Stomach (tissue), 9 donors: ENCODE measurements around the gene RNH1. TPM values are rescaled to one million over a fixed set of nuclear protein-coding genes. Genes with fewer than 3 reads are reported as not detected.

Experiments
- DNase-seq, 2 donors: peaks; one replicate each; pipeline versions ENCODE4 v3.0.0 to v3.0.0-alpha.2; 2013 to 2019
- H3K27ac ChIP-seq, 5 donors: fragments of 200-600 bp in 4 of 5; sonication (generic) in 4 of 5; one replicate each; pipeline ENCODE4 v1.5.1; 2013 to 2019; ENCODE audit warnings: mild to moderate bottlenecking in 1 of 5, moderate library complexity in 1 of 5
- H3K27me3 ChIP-seq, 3 donors: fragments of 200-600 bp; sonication (generic); one replicate each; pipeline ENCODE4 v1.5.1; 2017 to 2019; ENCODE audit warnings: mixed run types in 1 of 3
- H3K36me3 ChIP-seq, 4 donors: fragments of 200-600 bp; sonication (generic); 1 replicate in 3 of 4; 2 replicates in 1 of 4; pipeline ENCODE4 v1.5.1; 2016 to 2019
- H3K4me1 ChIP-seq, 4 donors: fragments of 200-600 bp; sonication (generic); one replicate each; pipeline ENCODE4 v1.5.1; 2016 to 2019
- H3K4me3 ChIP-seq, 4 donors: fragments of 200-600 bp; sonication (generic) in 3 of 4; one replicate each; pipeline ENCODE4 v1.5.1; 2016 to 2019; ENCODE audit warnings: mild to moderate bottlenecking in 1 of 4
- H3K9me3 ChIP-seq, 4 donors: fragments of 200-600 bp; sonication (generic); one replicate each; pipeline ENCODE4 v1.5.1; 2016 to 2019
- EP300 ChIP-seq: sonication (generic); formaldehyde crosslinking; IDR thresholded peaks from one replicate; pipeline ENCODE4 v1.6.1; 2017; ENCODE audit warnings: antibody characterized with exemption
- POLR2A ChIP-seq, 4 donors: fragments of 450-650 bp; IDR thresholded peaks; one replicate each; pipeline ENCODE4 v1.6.1; 2016; ENCODE audit warnings: antibody characterized with exemption in 4 of 4, control low read depth in 2 of 4, mild to moderate bottlenecking in 1 of 4, moderate library complexity in 1 of 4
- POLR2AphosphoS5 ChIP-seq, 3 donors: sonication (generic); formaldehyde crosslinking; IDR thresholded peaks; one replicate each; pipeline ENCODE4 v1.6.1; 2016; ENCODE audit warnings: antibody characterized with exemption in 3 of 3
- WGBS, 5 donors: extraction: QIAGEN DNeasy Blood & Tissue Kit in 3 of 5; methylation state at CpG; one replicate each; pipeline versions ENCODE4 v1.1.5 to v1.1.7; 2013 to 2018; 5-methylcytosine and 5-hydroxymethylcytosine counted together
- intact Hi-C: fragments of 100-400 bp; cut with DNase I; formaldehyde crosslinking; loops from one replicate; pipeline ENCODE4 v1.15.1; 2023; ENCODE audit warnings: low total_unique reads
- polyA plus RNA-seq, 3 donors: library from polyadenylated mRNA; stranded (reverse); fragments of 200-250 nt; gene quantifications; one replicate each; pipeline ENCODE4 v1.2.3, GENCODE V29; 2013
- total RNA-seq, 5 donors: library from RNA; depleted of rRNA; stranded (reverse); fragments of >200 nt; gene quantifications; one replicate each; pipeline versions ENCODE4 v1.1.0 to v1.2.3, GENCODE V29; 2014 to 2016
- TF ChIP-seq, protein P1 (sequence below), 7 experiments: fragments of 450-650 bp in 4 of 7; fragments of 200-600 bp in 3 of 7; sonication (generic) in 3 of 7; IDR thresholded peaks; one replicate each; pipeline ENCODE4 v1.5.1; 2016 to 2019; ENCODE audit warnings: antibody characterized with exemption in 7 of 7, control low read depth in 2 of 7, mild to moderate bottlenecking in 1 of 7
- donor health status: healthy with polysubstance abuse.
- donor health status: Bipolar disorder and iron deficiency.
- donor health status: healthy.

RNH1 gene
- total and polyA plus RNA-seq, 8 donors: 61.3 to 260 (median 134) TPM

DNA sequence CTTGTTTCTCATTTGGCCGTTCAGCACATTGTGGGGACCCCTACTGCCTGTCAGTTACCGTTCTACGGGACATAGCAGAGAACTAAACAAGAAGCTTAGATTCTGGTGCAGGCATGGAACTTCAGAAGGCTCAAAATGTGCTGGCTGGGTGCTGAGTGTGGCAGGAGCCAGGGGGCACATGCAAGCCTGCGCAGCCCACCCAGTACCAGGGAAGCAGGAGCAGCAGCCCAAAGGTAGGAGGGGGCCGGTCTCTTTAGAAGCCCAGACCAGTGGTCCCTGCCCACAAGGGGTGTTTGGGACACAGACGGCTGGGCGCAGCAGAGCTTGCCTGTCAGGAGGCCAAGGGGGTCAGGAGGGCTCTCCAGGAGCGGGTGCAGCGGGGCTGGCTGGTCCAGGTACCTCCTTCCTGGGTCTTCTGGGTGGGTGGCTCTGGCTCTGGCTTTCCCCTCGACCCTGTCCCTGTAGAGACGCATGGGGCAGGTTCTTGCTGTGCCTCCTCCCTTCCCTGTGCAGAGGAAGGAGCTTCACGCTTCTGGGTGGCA lies 54.8 kb downstream of the RNH1 start:
- Histone ChIP-seq H3K36me3 (peaks cover 0 to 38% (median 32%) of the 10 kb centered on the region in 4 donors), H3K4me3 (peak overlapping the region in 1 of 4 donors; percentile 98), H3K27me3 (no peaks in the 10 kb centered on the region), H3K9me3 (no peaks in the 10 kb centered on the region), H3K4me1 (peaks cover 25 to 46% (median 43%) of the 10 kb centered on the region in 4 donors), H3K27ac (no peak overlapping the region)
- no peak for DNase-seq
- WGBS, 5 donors: 80 to 89% (median 84%) methylated on average over 8 to 12 of the region's 12 CpGs
- no peak for TF ChIP-seq EP300
- TF ChIP-seq, protein P1, sequence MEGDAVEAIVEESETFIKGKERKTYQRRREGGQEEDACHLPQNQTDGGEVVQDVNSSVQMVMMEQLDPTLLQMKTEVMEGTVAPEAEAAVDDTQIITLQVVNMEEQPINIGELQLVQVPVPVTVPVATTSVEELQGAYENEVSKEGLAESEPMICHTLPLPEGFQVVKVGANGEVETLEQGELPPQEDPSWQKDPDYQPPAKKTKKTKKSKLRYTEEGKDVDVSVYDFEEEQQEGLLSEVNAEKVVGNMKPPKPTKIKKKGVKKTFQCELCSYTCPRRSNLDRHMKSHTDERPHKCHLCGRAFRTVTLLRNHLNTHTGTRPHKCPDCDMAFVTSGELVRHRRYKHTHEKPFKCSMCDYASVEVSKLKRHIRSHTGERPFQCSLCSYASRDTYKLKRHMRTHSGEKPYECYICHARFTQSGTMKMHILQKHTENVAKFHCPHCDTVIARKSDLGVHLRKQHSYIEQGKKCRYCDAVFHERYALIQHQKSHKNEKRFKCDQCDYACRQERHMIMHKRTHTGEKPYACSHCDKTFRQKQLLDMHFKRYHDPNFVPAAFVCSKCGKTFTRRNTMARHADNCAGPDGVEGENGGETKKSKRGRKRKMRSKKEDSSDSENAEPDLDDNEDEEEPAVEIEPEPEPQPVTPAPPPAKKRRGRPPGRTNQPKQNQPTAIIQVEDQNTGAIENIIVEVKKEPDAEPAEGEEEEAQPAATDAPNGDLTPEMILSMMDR (IDR thresholded peaks at IDR 0.05): no peak
- TF ChIP-seq POLR2A (IDR thresholded peaks at IDR 0.05): no peak
- TF ChIP-seq POLR2AphosphoS5 (IDR thresholded peaks at IDR 0.05): no peak
- intact Hi-C loops: no loop called here

DNA sequence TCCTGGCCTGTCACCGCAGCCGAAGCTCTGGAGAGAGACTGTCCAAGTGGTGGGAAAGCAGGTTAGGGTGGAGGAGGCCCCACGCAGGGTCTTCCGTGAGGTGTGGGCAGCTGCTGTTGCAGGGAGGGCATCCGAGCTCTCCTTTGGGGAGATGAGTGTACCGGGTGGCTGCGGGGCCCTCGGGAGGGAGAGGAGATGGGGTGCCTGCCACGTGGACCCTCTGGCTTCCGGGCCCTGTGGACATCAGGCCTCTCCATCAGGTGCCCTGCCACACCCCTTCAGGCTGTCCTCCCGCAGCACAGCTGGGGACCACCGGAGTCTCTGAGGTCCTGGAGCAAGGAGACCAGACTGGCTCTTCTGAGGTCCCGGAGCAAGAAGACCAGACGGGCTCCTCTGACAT lies 55.3 kb downstream of the RNH1 start:
- no peaks in the 10 kb centered on the region for H3K9me3 ChIP-seq
- H3K27me3 ChIP-seq: no peaks in the 10 kb centered on the region
- WGBS, 5 donors: 84 to 92% (median 91%) methylated on average over 10 to 14 of the region's 14 CpGs
- intact Hi-C loops: no loop called here
- H3K36me3 ChIP-seq: peaks cover 0 to 38% (median 31%) of the 10 kb centered on the region in 4 donors
- H3K4me3 ChIP-seq: peak overlapping the region in 3 of 4 donors; percentile 86 to 98 (median 97)
- H3K4me1 ChIP-seq: peaks cover 25 to 46% (median 43%) of the 10 kb centered on the region in 4 donors
- H3K27ac ChIP-seq: peak overlapping the region in 2 of 5 donors; percentile 95 to 96
- no peak for DNase-seq
- TF ChIP-seq POLR2AphosphoS5 (IDR thresholded peaks at IDR 0.05): no peak
- TF ChIP-seq EP300: no peak
- no peak for TF ChIP-seq POLR2A (IDR thresholded peaks at IDR 0.05)
- TF ChIP-seq, protein P1 (IDR thresholded peaks at IDR 0.05): no peak

DNA sequence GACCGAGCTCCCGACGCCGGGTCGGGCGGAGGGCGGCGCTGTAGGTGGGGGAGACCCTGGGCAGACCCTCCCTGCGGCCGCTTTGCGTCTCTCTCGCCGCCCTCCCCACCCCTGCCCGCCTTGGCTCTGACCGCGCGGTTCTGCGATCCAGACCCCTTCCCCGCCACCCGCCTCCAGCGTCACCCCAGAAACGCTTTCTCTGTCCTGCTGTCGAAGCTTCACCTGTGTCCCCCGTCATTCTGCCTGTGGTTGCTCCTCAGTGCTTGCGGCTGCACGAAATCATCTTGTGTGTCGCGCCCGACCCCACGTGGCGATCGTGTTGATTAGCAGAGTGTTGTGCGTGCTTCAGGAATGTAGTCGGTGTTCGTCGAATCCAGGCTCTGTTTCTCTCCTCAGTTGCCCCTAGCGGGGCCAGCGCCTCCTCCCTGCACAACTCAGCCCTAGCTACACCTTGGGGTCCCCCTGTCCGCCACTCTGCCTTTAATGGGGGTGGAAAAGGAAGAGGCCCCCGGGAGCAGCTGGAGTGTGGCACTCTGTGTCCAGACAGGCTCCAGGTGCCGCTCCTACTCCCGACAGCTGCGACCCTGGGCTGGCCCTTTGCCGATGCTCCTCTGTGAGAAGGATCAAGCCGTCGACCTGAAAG lies 56.1 kb downstream of the RNH1 start:
- TF ChIP-seq POLR2A (IDR thresholded peaks at IDR 0.05) (no peak), POLR2AphosphoS5 (IDR thresholded peaks at IDR 0.05) (peak in 1 of 3 donors; percentile 57), EP300 (no peak)
- TF ChIP-seq, protein P1 (IDR thresholded peaks at IDR 0.05): peak in 2 of 7 experiments; percentile 6 to 15
- intact Hi-C loops: no loop called here
- H3K27me3 ChIP-seq: no peaks in the 10 kb centered on the region
- H3K9me3 ChIP-seq: no peaks in the 10 kb centered on the region
- 2 to 8% (median 3%) methylated on average over 25 to 46 of the region's 46 CpGs for WGBS, 5 donors
- peak overlapping the region; percentile 86 to 100 (median 98) for H3K4me3 ChIP-seq
- peak; percentile 68 to 90 for DNase-seq
- peaks cover 0 to 35% (median 29%) of the 10 kb centered on the region in 4 donors for H3K36me3 ChIP-seq
- peaks cover 25 to 44% (median 42%) of the 10 kb centered on the region in 4 donors for H3K4me1 ChIP-seq
- H3K27ac ChIP-seq: peak overlapping the region; percentile 68 to 98 (median 96)

DNA sequence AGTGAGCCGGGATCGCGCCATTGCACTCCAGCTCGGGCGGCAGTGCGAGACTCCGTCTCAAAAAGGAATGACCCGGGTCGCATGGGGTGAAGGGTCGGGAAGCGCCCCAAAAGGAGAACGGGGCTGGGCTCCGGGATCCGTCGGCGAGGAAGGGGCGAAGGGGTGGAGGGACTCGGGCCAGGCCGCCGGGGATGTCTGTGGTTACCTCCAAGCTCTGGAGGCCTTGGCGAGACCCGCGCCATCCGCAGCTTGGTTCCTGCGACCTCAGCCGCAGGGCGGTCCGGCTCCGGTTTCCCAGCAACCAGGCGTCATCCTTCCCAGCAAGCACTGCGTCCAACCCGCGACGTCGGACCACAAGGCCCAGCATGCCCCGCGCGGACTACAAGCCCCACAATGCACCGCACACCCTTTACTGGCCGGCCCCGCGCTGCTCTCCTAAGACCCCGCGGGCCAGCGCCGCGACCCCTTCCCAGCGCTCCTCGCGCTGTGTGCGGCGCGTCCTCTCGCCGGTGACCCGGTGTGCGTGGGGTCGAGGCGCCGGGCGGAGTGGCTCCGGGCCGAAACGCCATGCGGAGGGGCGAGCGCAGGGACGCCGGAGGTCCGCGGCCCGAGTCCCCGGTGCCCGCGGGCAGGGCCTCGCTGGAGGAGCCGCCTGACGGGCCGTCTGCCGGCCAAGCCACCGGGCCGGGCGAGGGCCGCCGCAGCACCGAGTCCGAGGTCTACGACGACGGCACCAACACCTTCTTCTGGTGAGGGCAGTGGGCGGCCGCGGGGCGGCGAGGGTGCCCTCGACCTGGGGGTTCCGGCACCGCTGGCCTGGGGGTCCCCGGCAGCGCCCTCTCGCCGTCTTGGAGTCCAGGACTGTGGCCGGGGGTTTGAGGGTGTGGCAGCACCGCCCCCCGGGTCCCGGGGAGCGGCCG lies 56.9 kb downstream of the RNH1 start, which contains the start of gene PTDSS2:
PTDSS2 (plus strand) TSS at position 391 of the 920 bp plus-strand sequence; CDS start at position 568, 177 bp downstream.
- Histone ChIP-seq H3K4me1 (peaks cover 25 to 44% (median 40%) of the 10 kb centered on the region in 4 donors), H3K27me3 (no peaks in the 10 kb centered on the region), H3K27ac (peak within 1 kb of the TSS; percentile 78 to 98 (median 96)), H3K36me3 (peaks cover 0 to 31% (median 27%) of the 10 kb centered on the region in 4 donors), H3K4me3 (peak within 1 kb of the TSS; percentile 86 to 100 (median 98)), H3K9me3 (no peaks in the 10 kb centered on the region)
- peak in 1 of 4 donors; percentile 47 for TF ChIP-seq POLR2A (IDR thresholded peaks at IDR 0.05)
- TF ChIP-seq, protein P1 (IDR thresholded peaks at IDR 0.05): peak in 1 of 7 experiments; percentile 24
- TF ChIP-seq POLR2AphosphoS5 (IDR thresholded peaks at IDR 0.05): peak; percentile 88 to 94 (median 90)
- no peak for TF ChIP-seq EP300
- peak; percentile 97 to 99 for DNase-seq
- intact Hi-C loops: no loop called here
- WGBS, 5 donors: 0 to 1% (median 0%) methylated on average over 16 to 108 of the region's 108 CpGs
